ENCODE data around the gene FAM156A.
A peak's percentile ranks its signal among the peaks of the same experiment; 100 is the strongest.
"Not testable (repeated sequence)": the region's sequence is repeated elsewhere in the genome, so short reads cannot be mapped to it uniquely, and the experiment has no call there.

Gene FAM156A

GRCh38 chrX:52966993-52967738 is 8.8 kb upstream of the FAM156A start:
- H3K4me3 ChIP-seq (ENCODE audit: low read depth, low read length); in situ Hi-C loops (cut with HindIII; ENCODE audit: low pct_ligation_motif_present, low sequenced_read_pairs); DNase-seq; H3K27me3 ChIP-seq (replicated peaks); H3K36me3 ChIP-seq (replicated peaks); H3K27ac ChIP-seq: not testable (repeated sequence)

- in situ Hi-C loops (cut with HindIII; ENCODE audit: low pct_ligation_motif_present, low sequenced_read_pairs); H3K36me3 ChIP-seq (replicated peaks); H3K27ac ChIP-seq; H3K27me3 ChIP-seq (replicated peaks); H3K4me3 ChIP-seq (ENCODE audit: low read depth, low read length); DNase-seq: not testable (repeated sequence)
These were observed 643 bp upstream of the FAM156A start for GRCh38 chrX:52958961-52959360.

- H3K4me3 ChIP-seq (ENCODE audit: low read depth, low read length); H3K27me3 ChIP-seq (replicated peaks); DNase-seq; H3K27ac ChIP-seq; in situ Hi-C loops (cut with HindIII; ENCODE audit: low pct_ligation_motif_present, low sequenced_read_pairs); H3K36me3 ChIP-seq (replicated peaks): not testable (repeated sequence)
These were observed 8.4 kb downstream of the FAM156A start for GRCh38 chrX:52949884-52950283.

GRCh38 chrX:52949325-52949724 is 9.0 kb downstream of the FAM156A start:
- H3K36me3 ChIP-seq (replicated peaks); DNase-seq; H3K27me3 ChIP-seq (replicated peaks); H3K27ac ChIP-seq; in situ Hi-C loops (cut with HindIII; ENCODE audit: low pct_ligation_motif_present, low sequenced_read_pairs); H3K4me3 ChIP-seq (ENCODE audit: low read depth, low read length): not testable (repeated sequence)

- DNase-seq; H3K4me3 ChIP-seq (ENCODE audit: low read depth, low read length); H3K36me3 ChIP-seq (replicated peaks); in situ Hi-C loops (cut with HindIII; ENCODE audit: low pct_ligation_motif_present, low sequenced_read_pairs); H3K27me3 ChIP-seq (replicated peaks); H3K27ac ChIP-seq: not testable (repeated sequence)
These were observed 10.1 kb downstream of the FAM156A start for GRCh38 chrX:52948265-52948664.

GRCh38 chrX:52947501-52947900 is 10.8 kb downstream of the FAM156A start:
- H3K36me3 ChIP-seq (replicated peaks); in situ Hi-C loops (cut with HindIII; ENCODE audit: low pct_ligation_motif_present, low sequenced_read_pairs); H3K27ac ChIP-seq; DNase-seq; H3K27me3 ChIP-seq (replicated peaks); H3K4me3 ChIP-seq (ENCODE audit: low read depth, low read length): not testable (repeated sequence)

GRCh38 chrX:52945838-52946494 is 12.4 kb downstream of the FAM156A start:
- in situ Hi-C loops (cut with HindIII; ENCODE audit: low pct_ligation_motif_present, low sequenced_read_pairs); H3K27me3 ChIP-seq (replicated peaks); H3K36me3 ChIP-seq (replicated peaks); H3K27ac ChIP-seq; H3K4me3 ChIP-seq (ENCODE audit: low read depth, low read length); DNase-seq: not testable (repeated sequence)

- H3K4me3 ChIP-seq (ENCODE audit: low read depth, low read length); in situ Hi-C loops (cut with HindIII; ENCODE audit: low pct_ligation_motif_present, low sequenced_read_pairs); H3K27me3 ChIP-seq (replicated peaks): not testable (repeated sequence)
These were observed 16.6 kb downstream of the FAM156A start for GRCh38 chrX:52941728-52942127.

GRCh38 chrX:52940704-52941103 is 17.6 kb downstream of the FAM156A start:
- DNase-seq; in situ Hi-C loops (cut with HindIII; ENCODE audit: low pct_ligation_motif_present, low sequenced_read_pairs); H3K27ac ChIP-seq: not testable (repeated sequence)

More at GRCh38 chrX:52941728-52942127, 16.6 kb downstream of the FAM156A start:
- DNase-seq; H3K36me3 ChIP-seq (replicated peaks); H3K27ac ChIP-seq: not testable (repeated sequence)

GRCh38 chrX:52935470-52935784 is 22.9 kb downstream of the FAM156A start:
- Histone ChIP-seq H3K4me3 (ENCODE audit: low read depth, low read length) (peak overlapping the region; percentile 76), H3K27ac (peak overlapping the region; percentile 94)
- in situ Hi-C loops (cut with HindIII; ENCODE audit: low pct_ligation_motif_present, low sequenced_read_pairs); DNase-seq; H3K27me3 ChIP-seq (replicated peaks); H3K36me3 ChIP-seq (replicated peaks): not testable (repeated sequence)

More at GRCh38 chrX:52940704-52941103, 17.6 kb downstream of the FAM156A start:
- not testable (repeated sequence) for H3K27me3 ChIP-seq (replicated peaks); H3K36me3 ChIP-seq (replicated peaks); H3K4me3 ChIP-seq (ENCODE audit: low read depth, low read length)

All from brain microvascular endothelial cell (primary cell).